ENCODE data around the gene TMEM221.

DNA sequence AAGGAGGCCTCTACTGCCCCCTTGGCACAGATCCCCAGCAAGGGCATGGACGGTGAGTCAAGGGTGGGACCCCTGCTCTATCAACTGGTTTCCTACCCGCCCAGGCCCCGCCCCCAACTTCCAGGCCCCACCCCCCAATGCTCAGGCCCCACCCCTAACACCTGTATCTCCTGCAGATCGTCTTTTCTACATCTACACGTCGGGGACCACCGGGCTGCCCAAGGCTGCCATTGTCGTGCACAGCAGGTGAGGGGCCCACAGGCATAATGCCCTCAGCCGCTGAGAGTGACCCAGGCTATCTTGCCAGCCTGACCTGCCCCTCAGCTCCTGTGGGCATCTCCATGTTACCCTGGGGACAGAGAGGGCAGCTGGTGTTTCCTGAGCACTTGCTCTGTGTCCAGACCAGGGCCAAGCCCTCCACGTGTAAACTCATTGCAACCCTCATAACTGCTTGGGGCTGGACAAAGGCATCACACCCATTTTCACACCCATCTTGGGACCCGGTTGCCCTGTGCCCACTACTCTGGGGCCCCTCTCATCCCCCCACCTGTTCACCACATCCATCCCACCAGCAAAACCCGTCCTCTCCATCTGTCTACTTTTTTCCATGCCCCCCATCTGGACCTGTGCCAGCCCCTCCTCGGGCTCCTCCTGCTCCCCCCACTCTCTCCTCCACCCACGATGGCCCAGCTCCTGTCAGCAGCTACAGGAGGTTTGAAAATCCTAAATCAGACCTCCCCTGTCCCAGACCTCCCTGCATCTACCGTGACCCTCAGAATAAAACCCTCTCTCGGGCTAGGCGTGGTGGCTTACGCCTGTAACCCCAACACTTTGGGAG is 39.0 kb upstream of the TMEM221 start:
- TF ChIP-seq, protein P1, sequence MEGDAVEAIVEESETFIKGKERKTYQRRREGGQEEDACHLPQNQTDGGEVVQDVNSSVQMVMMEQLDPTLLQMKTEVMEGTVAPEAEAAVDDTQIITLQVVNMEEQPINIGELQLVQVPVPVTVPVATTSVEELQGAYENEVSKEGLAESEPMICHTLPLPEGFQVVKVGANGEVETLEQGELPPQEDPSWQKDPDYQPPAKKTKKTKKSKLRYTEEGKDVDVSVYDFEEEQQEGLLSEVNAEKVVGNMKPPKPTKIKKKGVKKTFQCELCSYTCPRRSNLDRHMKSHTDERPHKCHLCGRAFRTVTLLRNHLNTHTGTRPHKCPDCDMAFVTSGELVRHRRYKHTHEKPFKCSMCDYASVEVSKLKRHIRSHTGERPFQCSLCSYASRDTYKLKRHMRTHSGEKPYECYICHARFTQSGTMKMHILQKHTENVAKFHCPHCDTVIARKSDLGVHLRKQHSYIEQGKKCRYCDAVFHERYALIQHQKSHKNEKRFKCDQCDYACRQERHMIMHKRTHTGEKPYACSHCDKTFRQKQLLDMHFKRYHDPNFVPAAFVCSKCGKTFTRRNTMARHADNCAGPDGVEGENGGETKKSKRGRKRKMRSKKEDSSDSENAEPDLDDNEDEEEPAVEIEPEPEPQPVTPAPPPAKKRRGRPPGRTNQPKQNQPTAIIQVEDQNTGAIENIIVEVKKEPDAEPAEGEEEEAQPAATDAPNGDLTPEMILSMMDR (IDR thresholded peaks at IDR 0.05 in 2 of 3, conservative IDR thresholded peaks at IDR 0.05 in 1 of 3; ENCODE audit: control insufficient read depth in 2 of 3, extremely low read depth in 1 of 3, insufficient read depth in 1 of 3, low read depth in 3 of 3, low read length in 3 of 3): no peak
- TF ChIP-seq SP1 (IDR thresholded peaks at IDR 0.05; ENCODE audit: low read depth, low read length) (no peak), SUZ12 (IDR thresholded peaks at IDR 0.05; ENCODE audit: unreplicated experiment) (no peak), SIN3A (IDR thresholded peaks at IDR 0.05; ENCODE audit: low read depth, low read length) (no peak), POLR2AphosphoS5 (IDR thresholded peaks at IDR 0.05; ENCODE audit: low read length) (no peak), RFX5 (IDR thresholded peaks at IDR 0.05; ENCODE audit: low read depth, low read length) (no peak), POLR2AphosphoS2 (IDR thresholded peaks at IDR 0.05; ENCODE audit: low read depth, low read length) (no peak), RB1 (IDR thresholded peaks at IDR 0.05; ENCODE audit: borderline replicate concordance) (no peak), JUND (IDR thresholded peaks at IDR 0.05; ENCODE audit: low read depth, low read length) (no peak), BACH1 (IDR thresholded peaks at IDR 0.05; ENCODE audit: borderline replicate concordance) (no peak), HDAC2 (IDR thresholded peaks at IDR 0.05) (no peak)
